Cardiac fibroblast (primary cell): ENCODE results near the gene DIDO1.

ENCODE experiments used
- DNase-seq, 2 donors: peaks; one replicate each; pipeline versions ENCODE4 v3.0.0 to v3.0.0-alpha.2; 2010; ENCODE audit warnings: low read depth in 2 of 2
- H3K4me3 ChIP-seq, 2 donors: replicated peaks in 1 of 2; 1 replicate in 1 of 2; 2 replicates in 1 of 2; pipeline ENCODE4 v1.5.1; 2011; ENCODE audit warnings: low read depth in 2 of 2, low read length in 2 of 2, mild to moderate bottlenecking in 2 of 2, moderate library complexity in 1 of 2
- TF ChIP-seq, protein P1 (sequence below): IDR thresholded peaks from one replicate; pipeline ENCODE4 v1.5.1; 2011; ENCODE audit warnings: low read depth, mild to moderate bottlenecking, low read length, inconsistent platforms

The DIDO1 gene

DNA sequence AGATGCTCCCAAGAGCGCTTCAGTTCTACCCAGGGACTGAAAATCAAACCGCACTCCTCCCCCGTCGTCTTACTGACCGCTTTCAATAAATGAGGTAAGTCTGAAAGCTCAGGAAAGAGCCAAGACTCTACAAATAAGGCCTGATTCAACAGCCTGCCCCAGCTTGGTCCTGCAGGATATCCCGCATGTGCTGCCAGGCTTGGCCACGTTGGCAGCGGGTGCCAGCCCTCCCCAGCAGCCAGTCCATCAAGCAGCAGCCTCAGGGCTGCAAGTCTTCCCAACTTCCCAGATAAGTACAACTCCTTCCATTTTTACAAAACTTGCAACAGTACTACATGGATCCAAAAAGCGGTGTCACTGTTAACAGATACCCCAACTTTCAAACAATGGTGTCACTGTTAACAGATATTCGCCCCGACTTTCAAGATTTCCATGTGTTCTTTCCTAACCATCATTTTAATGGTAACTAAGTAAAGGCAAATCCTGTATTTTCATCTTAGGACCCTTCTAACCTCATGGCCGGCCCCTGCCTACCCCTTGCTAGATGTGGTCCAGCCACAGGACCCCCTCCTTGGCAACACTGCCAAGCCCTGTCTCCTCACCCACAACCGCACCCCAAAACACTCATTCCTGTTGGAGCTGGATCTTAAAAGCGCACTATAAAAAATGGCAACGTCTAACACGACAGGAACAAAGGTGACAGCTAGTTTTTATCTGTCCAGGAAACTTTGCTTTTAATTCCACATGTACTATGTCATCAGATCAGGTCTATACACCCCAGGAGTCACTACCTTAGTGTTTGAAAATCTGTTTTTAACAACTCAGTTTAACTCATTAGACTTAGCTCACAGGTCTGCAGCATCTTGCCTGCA lies 28.0 kb downstream of the DIDO1 start:
- H3K4me3 ChIP-seq, result no peak overlapping the region
- TF ChIP-seq, protein P1, sequence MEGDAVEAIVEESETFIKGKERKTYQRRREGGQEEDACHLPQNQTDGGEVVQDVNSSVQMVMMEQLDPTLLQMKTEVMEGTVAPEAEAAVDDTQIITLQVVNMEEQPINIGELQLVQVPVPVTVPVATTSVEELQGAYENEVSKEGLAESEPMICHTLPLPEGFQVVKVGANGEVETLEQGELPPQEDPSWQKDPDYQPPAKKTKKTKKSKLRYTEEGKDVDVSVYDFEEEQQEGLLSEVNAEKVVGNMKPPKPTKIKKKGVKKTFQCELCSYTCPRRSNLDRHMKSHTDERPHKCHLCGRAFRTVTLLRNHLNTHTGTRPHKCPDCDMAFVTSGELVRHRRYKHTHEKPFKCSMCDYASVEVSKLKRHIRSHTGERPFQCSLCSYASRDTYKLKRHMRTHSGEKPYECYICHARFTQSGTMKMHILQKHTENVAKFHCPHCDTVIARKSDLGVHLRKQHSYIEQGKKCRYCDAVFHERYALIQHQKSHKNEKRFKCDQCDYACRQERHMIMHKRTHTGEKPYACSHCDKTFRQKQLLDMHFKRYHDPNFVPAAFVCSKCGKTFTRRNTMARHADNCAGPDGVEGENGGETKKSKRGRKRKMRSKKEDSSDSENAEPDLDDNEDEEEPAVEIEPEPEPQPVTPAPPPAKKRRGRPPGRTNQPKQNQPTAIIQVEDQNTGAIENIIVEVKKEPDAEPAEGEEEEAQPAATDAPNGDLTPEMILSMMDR, result no peak
- DNase-seq, result no peak

GRCh38 chr20:62897666-62898065 lies 28.6 kb downstream of the DIDO1 start:
- TF ChIP-seq, protein P1, result no peak
- no peak for DNase-seq
- no peak overlapping the region for H3K4me3 ChIP-seq

- no peak for DNase-seq
- no peak overlapping the region for H3K4me3 ChIP-seq
- TF ChIP-seq, protein P1, result no peak
These were observed 29.8 kb downstream of the DIDO1 start for GRCh38 chr20:62896526-62896925.

- no peak overlapping the region for H3K4me3 ChIP-seq
- TF ChIP-seq, protein P1, result no peak
- no peak for DNase-seq
These were observed 30.8 kb downstream of the DIDO1 start for GRCh38 chr20:62895539-62895938.

GRCh38 chr20:62894261-62894660 lies 32.0 kb downstream of the DIDO1 start:
- TF ChIP-seq, protein P1, result no peak
- H3K4me3 ChIP-seq, result no peak overlapping the region
- no peak for DNase-seq

- H3K4me3 ChIP-seq, result no peak overlapping the region
- TF ChIP-seq, protein P1, result no peak
- no peak for DNase-seq
These were observed 32.6 kb downstream of the DIDO1 start for GRCh38 chr20:62893700-62894099.
